Measurements from ENCODE around the gene KIF7.

- TF ChIP-seq CTCF (IDR thresholded peaks at IDR 0.05) (no peak), POLR2AphosphoS5 (IDR thresholded peaks at IDR 0.05) (no peak)
Measured at GRCh38 chr15:89648106-89649012, 6.9 kb downstream of the KIF7 start.

Measured in esophagus muscularis mucosa (tissue), 3 donors.